GM12872 (cell line): ENCODE measurements around the gene DHRSX.

Experiments
- CTCF ChIP-seq: IDR thresholded peaks from 3 replicates; pipeline ENCODE4 v1.5.1; 2011; ENCODE audit warnings: low read depth, mild to moderate bottlenecking, low read length, moderate library complexity; ENCODE audit not compliant: insufficient read depth

The DHRSX gene

GRCh38 chrX:2484256-2484655 is 16.5 kb downstream of the DHRSX start:
- TF ChIP-seq CTCF: no peak

- no peak for TF ChIP-seq CTCF
Observed at GRCh38 chrX:2483398-2484060, 17.2 kb downstream of the DHRSX start.

- no peak for TF ChIP-seq CTCF
Observed at GRCh38 chrX:2479420-2479780, 21.4 kb downstream of the DHRSX start.

- no peak for TF ChIP-seq CTCF
Observed at GRCh38 chrX:2478546-2479419, 22.0 kb downstream of the DHRSX start.

- no peak for TF ChIP-seq CTCF
Observed at GRCh38 chrX:2474963-2475726, 25.6 kb downstream of the DHRSX start.

- TF ChIP-seq CTCF: no peak
Observed at GRCh38 chrX:2474280-2474962, 26.4 kb downstream of the DHRSX start.

GRCh38 chrX:2471641-2472040 is 29.1 kb downstream of the DHRSX start:
- TF ChIP-seq CTCF: no peak
